HG03439 (cell line): ENCODE data around the gene MACROD2.

ENCODE experiments used
- ATAC-seq: cut with Tn5 transposase; IDR thresholded peaks from one replicate; pipeline ENCODE4 v1.9.1; 2021; ENCODE audit warnings: mild to moderate bottlenecking, moderate library complexity; ENCODE audit not compliant: unreplicated experiment

The MACROD2 gene

DNA sequence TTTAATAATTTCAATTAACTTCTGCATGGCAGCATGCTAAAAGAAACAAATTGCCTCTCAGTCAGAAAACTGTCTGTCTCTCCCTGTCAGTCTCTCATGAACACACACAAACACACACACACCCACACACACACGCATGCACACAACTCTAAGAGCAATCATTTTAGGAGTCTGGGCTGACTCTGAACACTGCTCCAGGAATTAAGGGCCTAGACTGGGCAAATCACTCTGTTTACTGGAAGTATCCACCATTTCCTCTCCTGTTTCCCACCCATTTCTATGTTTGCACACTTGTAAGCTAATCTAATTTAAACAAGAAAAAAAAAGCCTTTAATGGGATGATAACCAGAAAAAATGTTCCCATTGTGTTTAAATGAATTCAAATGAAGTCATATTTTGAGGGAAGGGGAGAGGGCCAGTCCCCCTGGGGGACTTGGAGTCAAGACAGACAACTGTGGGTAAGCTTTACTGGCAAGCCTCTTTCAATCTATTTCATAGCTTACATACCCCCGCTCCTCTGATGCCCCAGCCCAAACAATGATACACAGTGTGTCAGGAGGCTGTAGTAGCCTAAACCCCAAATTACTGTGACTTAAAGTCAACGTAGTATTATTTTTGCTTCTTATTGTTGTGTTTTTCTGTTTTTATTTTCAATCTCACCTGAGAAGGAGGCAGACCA lies 789.9 kb downstream of the MACROD2 start:
- no peak for ATAC-seq

DNA sequence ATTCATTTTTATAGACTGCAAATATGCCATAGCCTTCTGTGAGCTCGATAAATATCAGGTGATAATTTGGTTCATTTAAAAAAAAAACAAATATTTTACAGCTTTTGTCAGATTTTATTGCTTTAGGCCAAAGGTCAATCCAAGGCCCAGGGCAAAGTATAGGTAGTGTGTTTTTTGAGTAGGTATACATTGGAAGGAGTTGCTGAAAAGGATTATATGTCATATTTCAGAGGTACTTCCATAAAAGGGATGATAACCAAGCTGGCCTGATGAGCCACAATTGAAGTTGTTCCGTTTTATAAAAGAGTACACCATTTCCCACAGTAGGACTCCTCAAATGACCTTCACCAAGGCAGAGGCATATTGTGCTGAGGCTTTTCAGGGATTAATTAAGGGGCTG lies 794.9 kb downstream of the MACROD2 start:
- no peak for ATAC-seq

DNA sequence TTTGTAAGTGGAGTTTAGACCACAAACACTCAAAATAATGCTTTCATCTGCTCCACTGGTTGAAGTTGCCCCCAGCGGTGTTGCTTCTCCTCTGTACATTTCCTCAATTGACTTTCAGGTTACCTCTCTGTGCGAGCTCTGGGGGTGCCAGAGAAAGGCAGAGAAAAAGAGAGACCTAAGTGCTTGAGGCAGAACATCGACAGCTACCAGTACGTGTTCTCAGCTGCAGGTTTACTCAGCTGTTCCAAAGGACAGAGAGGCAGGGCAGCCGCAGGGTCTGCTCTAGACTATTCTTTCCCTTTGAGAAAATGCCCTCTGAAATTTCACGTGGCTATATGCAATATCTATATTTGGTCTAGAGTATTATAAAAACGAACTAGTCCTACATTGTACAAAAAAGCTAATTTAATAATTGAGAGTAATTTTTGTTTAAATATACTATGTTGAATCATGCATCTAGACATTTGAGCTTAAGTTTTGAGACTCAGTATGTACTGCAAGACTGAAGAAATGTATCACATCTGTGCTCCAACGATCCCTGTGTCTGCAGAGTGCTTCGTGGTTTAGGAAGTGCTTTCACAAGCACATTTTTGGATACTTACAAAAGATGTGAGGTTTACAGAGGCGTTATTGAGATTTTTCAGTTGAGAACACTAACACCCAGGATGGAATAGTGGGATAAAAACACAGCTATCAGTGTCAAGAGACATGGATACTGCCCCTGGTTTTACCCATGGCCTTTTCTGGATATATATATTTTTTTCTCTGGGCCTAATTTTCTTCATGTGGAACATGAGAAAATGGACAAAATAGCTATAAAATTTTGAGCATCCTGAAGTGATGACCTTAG lies 795.7 kb downstream of the MACROD2 start:
- ATAC-seq = no peak

DNA sequence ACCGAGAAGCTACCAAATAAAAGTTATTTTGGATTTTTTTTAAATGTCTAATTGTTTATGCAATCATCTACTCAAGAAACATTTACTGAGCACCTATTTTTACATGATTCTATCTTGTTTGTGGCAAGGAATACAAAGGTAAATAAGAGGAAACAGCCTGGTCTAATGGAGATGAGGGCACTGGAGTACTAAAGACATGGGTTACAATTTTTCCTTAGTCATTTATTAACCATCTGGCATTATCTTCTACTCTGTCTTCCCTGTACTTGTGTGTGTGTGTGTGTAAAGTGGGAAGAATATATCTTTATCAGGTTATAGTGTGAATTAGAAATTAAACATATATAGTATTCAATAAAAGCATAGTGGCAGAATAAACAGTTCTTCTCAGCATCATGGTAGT lies 797.6 kb downstream of the MACROD2 start:
- ATAC-seq = no peak

DNA sequence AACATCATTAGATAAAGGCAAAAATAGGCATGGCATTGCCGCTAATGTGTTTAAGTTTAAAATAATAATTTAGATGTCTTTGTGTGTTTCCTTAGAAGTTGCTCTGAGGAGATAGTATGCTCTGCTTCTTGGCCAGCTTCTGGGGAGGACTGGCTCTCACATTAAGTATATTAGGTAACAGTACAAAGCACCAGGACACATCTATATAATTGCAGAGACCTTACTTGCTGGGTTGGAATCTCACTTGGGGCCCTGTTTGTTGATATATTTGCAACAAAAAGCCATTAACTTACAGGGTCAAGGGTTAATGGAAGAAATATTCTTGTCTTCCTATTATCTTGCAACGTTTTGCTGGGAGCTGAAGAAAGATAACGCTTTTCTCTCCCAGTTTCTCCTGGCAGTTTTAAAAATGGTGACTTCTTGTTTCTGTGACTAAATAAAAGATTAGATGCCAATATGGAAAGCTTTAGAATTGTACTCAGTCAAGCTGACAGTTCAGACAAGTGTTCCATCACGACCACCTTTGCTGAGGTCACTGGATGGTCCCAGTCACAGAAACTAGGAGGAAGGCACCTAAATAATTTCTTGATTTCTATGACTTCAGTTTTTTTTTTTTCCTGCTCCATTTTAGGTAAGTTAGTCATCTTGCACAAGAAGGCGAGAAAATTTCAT lies 804.4 kb downstream of the MACROD2 start:
- ATAC-seq = no peak

DNA sequence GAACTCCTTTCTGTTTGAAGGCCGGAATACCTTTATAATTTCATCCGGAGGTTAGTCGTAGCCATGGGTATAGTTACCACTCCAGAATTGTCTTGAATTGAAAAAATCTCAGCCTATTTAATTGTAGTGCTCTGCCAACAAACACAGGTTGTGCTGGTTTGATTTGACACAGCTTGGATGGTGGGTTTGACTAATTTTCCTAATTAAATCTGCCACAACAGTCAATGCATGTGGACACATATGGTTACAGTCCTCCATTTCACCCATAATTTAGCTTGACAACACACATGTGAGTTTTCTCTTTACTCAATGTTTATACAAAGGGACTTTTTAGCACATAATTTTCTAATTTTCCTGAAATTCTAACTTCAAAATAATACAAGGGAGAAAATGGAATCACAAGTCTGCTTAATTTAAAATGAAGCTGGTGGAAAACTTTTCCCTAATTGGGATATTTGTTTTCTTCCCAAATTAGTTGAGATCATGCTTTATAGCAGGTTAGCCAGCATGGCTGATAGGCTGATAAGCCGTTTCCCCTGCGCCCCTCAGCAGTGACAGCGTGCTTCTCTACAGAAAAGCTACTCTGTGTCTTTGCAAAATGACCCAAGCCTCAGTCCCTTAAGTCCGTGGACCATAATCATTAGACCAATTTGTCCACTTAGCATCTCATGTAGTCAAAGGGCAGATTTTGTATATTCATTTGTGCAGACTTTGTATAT lies 805.5 kb downstream of the MACROD2 start:
- no peak for ATAC-seq

DNA sequence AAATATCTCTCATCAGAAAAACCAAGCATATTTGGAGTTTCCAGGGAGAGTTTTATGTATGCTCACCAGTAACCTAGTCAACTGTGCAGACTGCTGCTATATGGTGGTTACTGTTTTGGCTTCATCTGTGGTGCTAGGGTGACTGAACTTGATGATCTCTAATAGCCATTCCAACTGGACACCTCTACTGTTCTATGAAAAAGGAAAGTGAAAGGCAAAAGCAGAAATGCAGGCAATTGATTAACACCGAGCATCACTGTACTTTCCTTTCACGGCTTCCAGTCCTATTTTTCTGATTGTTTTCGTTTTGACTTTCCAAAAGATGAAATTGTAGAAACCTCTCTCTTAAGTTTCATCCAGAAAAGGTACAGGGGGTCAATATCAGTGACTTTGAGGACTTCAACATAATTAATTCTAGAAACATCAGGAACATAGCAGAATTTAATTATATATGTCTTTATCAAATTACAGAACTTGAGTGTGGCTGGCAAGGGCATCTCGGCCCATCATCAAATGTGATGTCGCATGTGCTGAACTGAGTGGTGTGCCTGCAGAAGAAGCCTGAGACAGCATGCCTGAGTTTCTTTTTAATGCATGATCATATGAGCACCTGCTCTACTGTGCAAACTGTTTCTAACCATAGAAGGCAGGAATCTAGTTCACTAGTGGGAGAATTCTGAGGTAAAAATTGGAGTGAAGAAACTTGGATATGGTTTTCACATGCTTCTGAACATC lies 806.4 kb downstream of the MACROD2 start:
- no peak for ATAC-seq

DNA sequence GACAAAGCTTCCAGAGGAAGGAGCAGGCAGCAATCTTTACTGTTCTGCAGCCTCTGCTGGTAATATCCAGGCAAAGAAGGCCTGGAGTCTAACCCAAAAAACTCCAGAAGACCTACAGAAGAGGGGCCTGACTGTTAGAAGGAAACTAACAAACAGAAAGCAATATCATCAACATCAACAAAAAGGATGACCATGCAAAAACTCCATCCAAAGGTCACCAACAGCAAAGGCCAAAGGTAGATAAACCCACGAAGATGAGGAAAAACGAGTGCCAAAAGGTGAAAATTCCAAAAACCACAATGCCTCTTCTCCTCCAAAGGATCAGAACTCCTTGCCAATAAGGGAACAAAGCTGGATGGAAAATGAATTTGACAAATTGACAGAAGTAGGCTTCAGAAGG lies 811.9 kb downstream of the MACROD2 start:
- ATAC-seq = no peak

DNA sequence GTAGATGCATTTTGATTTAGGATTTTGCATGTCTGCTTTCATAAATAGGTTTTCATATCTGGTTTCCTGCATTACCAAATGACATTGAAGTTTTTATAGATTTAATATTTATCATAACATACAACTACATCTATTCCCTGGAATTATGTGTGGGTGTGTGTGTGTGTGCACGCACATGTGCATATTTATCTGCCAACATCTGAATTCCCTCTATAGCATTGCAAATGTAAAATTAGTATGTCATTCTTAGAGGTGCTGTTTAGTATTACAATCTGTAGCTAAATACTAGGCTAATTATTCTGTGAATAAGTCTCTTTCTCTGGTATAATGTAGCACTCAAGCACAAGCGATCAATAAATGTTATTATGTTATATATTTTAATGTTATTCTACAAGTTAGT lies 820.0 kb downstream of the MACROD2 start:
- no peak for ATAC-seq

DNA sequence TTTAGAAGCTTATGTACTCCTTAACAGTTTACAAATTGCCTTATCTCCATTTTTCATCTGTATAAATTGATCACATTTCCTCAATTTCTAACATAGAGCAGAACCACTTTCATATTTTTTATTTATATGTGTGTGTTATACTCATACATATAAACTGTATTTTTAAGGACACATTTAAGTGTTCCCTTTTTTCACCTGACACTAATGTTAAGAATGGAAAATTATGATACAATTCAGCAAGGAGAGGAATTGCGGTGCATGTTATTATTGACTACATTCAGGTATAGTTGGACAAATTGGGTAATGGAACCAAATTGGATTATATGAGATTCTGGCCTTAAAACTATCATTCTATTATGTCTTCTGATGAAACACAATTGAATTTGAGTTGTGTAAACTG lies 821.2 kb downstream of the MACROD2 start:
- ATAC-seq = no peak

DNA sequence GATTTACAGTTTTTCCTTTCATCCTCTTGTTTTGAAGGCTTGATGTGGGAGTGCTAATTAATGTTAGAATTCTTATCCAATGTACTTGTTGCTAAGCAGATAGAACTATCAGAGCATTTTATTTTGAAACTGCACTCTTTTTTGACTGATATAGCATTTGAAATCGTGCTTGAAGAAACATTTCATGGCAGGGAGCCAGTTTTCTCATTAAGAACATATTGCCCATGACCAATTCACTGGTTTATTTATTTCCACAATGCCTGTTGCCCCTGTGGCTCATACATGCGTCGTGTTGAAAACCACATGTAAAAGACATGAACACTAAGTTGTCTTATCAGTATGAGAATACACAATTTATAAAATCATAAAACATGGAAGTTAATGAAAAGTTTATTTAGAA lies 821.8 kb downstream of the MACROD2 start:
- ATAC-seq = no peak

DNA sequence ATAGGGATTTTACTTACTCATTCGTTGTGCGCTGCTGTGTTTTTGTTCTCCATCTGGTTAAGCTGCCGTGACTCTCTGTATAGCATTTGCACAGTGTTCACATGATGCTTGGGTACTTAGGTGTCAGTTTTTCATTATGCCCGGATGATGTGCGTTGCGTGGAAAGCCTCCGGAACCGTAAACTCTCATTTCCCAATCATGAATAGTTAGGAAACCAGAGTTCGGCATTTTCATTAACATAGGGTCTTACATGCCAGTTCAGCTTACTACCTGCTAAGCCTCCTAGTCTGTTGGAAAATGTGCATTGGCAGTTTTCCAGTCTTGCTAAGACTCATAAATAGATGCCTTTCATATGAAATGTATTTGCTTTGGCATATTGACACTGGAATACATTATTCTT lies 825.5 kb downstream of the MACROD2 start:
- ATAC-seq = no peak

DNA sequence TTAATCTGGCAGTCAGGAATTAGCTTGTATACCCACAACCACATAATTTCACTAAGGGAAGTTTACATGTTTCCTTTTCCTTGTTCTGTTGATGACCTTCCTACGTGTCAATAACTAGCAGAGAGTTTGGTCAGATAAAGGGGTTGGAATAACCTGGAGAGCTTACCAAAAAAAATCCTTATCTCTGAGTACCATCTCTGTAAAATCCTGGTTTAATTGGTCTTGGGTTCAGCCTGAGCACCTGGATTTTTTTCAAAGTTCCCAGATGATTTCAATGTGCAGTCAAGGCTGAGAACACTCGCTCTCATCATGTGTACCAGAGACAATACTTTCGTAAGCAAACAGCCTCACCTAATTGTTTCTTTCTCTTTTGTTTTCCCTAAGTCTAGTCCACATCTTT lies 825.9 kb downstream of the MACROD2 start:
- ATAC-seq = no peak

DNA sequence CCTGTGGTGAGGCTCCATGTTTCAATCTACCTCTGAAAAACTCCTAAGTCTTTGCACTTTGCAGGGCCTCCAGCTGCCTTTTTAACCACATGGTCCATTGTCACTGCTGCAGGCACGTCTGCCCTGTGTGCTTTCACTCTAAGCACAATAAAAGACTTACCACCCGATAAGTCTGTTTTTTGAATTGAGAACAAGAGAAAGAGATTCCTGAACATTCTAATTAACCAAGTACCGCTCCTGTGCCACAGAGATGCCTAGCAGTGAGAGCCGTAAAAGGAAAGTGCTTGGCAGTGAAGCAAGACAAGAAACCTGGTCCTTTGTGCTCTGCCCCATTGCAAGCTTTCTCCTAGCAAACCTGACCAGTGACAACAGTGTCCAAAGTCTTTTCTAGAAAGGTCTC lies 829.7 kb downstream of the MACROD2 start:
- no peak for ATAC-seq

DNA sequence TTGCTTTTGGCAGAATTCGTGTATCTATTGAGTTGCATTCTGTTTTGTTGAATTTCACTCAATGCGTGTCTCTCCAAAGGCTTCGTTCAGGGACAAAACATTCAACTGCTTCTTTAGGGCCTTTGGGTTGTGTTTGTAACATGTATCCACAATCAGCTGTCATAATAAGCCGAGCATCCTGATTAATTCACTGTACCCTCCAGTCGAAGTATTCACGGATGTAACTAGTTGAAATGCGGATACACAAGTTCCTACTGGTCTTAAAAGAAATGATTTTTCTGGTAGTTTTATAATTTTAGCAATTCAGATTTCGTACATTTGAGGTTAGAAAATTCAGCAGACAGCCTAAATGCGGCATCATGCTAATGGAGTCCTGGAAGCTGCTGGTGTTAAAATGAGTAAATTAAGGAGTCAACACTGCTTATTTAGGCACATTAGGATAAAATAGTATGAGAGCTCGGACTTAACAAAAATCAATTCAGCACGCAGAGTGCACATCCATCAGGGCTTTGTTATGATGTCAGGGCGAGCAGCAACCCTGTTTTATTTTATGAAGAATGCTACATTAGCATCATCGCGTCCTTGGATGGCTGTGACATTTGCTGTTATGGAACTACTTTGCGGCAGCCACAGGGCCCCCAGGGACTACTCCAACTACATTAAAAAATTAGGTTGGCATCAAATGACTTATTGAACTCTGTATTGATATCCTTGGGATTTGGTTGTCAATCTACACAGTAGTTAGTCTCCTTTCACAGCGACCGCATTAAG lies 831.4 kb downstream of the MACROD2 start:
- ATAC-seq = no peak

DNA sequence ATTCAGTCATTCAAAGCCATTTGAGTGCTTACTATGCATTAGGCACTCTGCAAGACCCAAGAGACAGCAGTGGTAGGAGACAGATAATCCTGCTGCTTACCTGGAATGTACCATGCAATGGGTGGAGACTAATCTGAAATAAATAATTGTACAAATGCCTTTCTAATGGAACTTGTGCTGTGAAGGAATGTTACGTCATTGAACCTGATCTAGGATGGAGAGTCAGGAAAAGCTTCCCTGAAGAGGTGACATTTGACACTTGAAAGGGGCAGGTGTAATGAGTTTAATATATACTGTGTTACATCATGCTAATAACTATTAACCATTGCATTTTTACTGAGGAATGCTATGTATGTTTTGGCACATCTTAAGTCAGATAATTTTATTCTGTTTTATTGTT lies 833.1 kb downstream of the MACROD2 start:
- no peak for ATAC-seq

DNA sequence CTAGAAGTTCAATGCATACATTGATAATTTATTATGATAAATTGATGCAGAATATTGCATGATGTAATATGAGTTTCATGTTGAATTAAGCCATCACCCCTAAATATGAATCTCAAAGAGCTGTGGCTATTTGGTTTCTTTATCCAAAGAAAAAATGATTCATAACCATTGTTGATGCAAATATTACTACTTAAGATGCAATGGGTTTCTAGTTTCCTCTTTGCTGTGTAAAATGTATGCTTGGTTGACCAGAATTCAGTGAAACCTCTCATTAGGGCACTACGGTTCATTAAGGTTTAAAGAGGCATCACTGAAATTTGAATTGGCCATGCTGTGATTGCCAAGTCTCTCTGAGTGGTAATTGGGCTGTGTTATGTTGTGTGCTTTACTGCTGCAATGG lies 834.6 kb downstream of the MACROD2 start:
- peak; percentile 41 for ATAC-seq

DNA sequence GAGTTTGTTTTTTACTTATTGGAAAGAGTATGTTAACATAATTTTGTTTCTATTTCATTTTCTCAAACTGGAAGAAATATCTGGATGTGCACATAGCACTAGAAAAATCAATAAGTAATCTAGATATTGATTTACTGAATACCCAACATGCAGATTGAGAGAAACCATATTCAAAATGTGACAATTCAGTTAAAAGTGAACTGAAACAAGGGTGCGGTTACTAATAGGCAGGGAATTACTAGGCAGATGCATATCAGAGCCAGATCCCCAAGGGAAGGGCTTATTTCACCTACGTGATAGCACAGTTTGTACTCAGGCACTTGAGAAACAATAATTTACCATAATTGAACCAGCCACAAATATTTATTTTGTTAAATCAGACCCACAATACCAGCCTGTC lies 835.1 kb downstream of the MACROD2 start:
- peak; percentile 70 for ATAC-seq

DNA sequence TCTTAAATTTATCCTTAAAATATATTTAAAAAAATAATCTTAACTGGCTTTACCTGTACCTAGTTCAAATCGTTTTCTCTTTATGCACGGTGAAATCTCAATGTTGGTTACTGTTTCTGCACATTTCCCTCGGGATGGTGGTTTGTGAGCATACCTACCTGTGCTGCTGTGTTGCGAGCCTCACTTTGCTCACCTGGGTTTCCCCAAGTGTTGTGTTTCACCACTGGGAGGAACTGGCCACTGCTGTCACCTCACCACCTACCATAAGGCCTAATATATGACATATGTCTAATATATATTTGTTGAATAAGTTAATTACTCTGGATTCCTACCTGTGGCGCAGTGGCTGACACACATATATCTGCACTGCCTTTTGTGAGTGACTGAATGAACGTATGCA lies 835.6 kb downstream of the MACROD2 start:
- ATAC-seq = peak; percentile 6

DNA sequence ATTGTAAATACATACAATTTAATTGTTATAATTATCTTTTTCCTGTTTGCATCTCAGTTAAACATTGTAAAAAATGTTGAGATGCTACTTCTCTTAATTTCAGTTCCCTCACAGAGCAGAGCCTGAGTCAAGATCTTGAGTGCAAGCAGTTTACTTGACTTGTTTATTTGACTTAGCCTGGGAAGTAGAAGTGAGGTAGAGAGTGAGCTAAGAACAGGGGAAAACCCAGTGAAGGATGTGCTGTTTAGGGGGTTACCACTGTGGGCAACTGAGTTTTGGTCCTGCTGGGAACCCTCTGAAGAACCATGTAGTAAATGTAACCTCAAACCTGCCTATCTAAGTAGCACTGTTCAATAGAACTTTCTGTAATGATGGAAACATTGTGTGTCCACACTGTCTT lies 837.3 kb downstream of the MACROD2 start:
- peak; percentile 65 for ATAC-seq
